ENCODE data around the gene FBXL15.

Gene FBXL15

DNA sequence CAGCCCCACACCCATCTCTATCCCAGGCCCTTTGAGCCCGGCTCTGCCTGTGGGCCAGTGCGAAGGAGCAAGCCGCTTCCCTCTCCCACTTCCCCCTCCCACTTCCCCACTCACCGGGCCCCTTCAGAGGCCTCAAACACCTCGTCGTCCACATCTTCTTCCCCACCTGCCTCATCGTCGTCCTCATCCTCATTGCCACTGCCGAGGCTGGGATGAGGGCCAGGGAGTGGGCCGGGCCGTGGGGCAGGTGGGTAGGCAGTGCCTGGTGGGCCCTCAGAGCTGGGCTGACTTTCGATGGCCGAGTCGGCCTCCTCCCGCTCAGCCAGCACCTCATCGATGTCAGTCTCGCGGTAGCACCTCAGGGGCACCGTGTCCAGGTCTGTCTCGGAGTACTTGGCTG, 5.9 kb upstream of the FBXL15 start:
- peaks cover 79% of the 10 kb centered on the region for H3K27me3 ChIP-seq (ENCODE audit: control insufficient read depth, insufficient read depth, low read length)

GRCh38 chr10:102416283-102416682, 4.4 kb upstream of the FBXL15 start:
- Histone ChIP-seq H3K9ac (ENCODE audit: low read depth, low read length) (no peak overlapping the region), H3K4me3 (ENCODE audit: low read length) (no peak overlapping the region), H3K36me3 (ENCODE audit: insufficient read depth, low read length) (no peaks in the 10 kb centered on the region), H3K9me3 (replicated peaks; ENCODE audit: low read length) (no peaks in the 10 kb centered on the region), H3K27me3 (ENCODE audit: control insufficient read depth, insufficient read depth, low read length) (peaks cover 64% of the 10 kb centered on the region), H3K4me2 (ENCODE audit: low read length) (no peak overlapping the region), H3K4me1 (ENCODE audit: control insufficient read depth, insufficient read depth, low read length) (peaks cover 8% of the 10 kb centered on the region)

More for the DNA sequence above, 5.9 kb upstream of the FBXL15 start:
- Histone ChIP-seq H3K4me1 (ENCODE audit: control insufficient read depth, insufficient read depth, low read length) (peaks cover 6% of the 10 kb centered on the region), H3K9me3 (replicated peaks; ENCODE audit: low read length) (no peaks in the 10 kb centered on the region), H3K4me2 (ENCODE audit: low read length) (no peak overlapping the region), H3K9ac (ENCODE audit: low read depth, low read length) (no peak overlapping the region), H3K36me3 (ENCODE audit: insufficient read depth, low read length) (no peaks in the 10 kb centered on the region), H3K4me3 (ENCODE audit: low read length) (no peak overlapping the region)

DNA sequence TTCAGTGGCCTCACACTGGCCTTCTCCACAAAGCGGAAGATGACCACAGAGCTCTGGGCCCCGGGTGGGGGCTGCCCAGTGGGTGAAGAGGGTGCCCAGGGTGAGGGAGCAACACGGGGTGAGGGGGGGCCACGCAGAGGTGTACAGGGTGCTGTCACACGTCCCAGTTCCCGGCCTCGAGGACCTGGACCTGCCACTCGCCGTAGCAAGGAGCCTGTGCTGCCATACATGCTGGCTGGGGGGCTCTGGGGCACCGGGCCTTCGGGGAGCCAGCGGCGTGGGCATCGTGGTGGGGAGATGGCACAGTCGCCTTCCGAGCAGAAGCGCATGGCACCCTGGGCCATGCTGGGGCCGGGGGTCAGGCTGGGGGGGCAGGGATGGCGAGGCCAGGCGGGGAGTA, 3.9 kb upstream of the FBXL15 start:
- Histone ChIP-seq H3K4me2 (ENCODE audit: low read length) (no peak overlapping the region), H3K4me3 (ENCODE audit: low read length) (no peak overlapping the region), H3K36me3 (ENCODE audit: insufficient read depth, low read length) (no peaks in the 10 kb centered on the region), H3K27me3 (ENCODE audit: control insufficient read depth, insufficient read depth, low read length) (peaks cover 60% of the 10 kb centered on the region), H3K9ac (ENCODE audit: low read depth, low read length) (no peak overlapping the region), H3K9me3 (replicated peaks; ENCODE audit: low read length) (no peaks in the 10 kb centered on the region), H3K4me1 (ENCODE audit: control insufficient read depth, insufficient read depth, low read length) (peaks cover 8% of the 10 kb centered on the region)

DNA sequence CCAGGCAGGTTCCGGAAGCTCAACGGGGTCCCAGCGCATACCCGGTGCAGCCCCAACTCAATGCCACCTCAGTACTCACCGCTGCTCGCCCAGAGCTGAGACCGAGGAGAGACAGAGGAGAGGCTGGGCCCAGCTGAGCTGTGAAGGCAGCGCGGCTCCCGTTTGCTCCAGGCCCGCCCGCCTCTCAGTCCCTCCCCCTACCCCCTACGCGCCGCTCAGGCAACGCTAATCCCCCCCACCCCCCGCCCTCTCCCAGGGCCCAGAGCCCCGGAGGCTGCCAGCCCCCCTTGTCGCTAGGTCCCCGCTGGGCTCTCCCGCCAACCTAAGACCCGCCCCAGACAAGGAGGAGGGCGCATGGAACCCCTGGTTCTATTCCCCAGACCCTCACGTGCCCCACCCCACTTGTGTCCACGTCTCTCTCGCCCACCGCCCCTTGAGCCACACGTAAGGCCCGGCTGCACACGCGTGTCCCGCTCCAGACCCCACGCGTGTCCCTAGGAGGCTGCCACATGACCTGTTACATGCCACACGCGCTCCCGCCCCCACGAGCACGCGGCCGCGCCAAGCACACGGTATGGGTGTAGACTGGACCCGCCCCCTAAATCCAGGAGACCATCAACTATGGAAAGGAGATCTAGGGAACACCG, 1.9 kb upstream of the FBXL15 start, which contains the start of gene PSD:
TSS of gene PSD (minus strand) at position 164 of the 647 bp plus-strand sequence. CDS start 1,747 bp downstream, outside the sequence.
- peak within 1 kb of the TSS; percentile 94 for H3K4me3 ChIP-seq (ENCODE audit: low read length)
- peaks cover 21% of the 10 kb centered on the region for H3K4me1 ChIP-seq (ENCODE audit: control insufficient read depth, insufficient read depth, low read length)
- H3K4me2 ChIP-seq (ENCODE audit: low read length), result peak within 1 kb of the TSS; percentile 98
- H3K36me3 ChIP-seq (ENCODE audit: insufficient read depth, low read length), result peaks cover 11% of the 10 kb centered on the region
- H3K27me3 ChIP-seq (ENCODE audit: control insufficient read depth, insufficient read depth, low read length), result peaks cover 40% of the 10 kb centered on the region
- no peak within 1 kb of the TSS for H3K9ac ChIP-seq (ENCODE audit: low read depth, low read length)
- H3K9me3 ChIP-seq (replicated peaks; ENCODE audit: low read length), result no peaks in the 10 kb centered on the region

GRCh38 chr10:102419269-102420180, 1.1 kb upstream of the FBXL15 start:
- Histone ChIP-seq H3K9me3 (replicated peaks; ENCODE audit: low read length) (no peaks in the 10 kb centered on the region), H3K4me3 (ENCODE audit: low read length) (peak overlapping the region; percentile 94), H3K4me1 (ENCODE audit: control insufficient read depth, insufficient read depth, low read length) (peaks cover 21% of the 10 kb centered on the region), H3K27me3 (ENCODE audit: control insufficient read depth, insufficient read depth, low read length) (peaks cover 33% of the 10 kb centered on the region), H3K36me3 (ENCODE audit: insufficient read depth, low read length) (peaks cover 18% of the 10 kb centered on the region), H3K4me2 (ENCODE audit: low read length) (peak overlapping the region; percentile 98), H3K9ac (ENCODE audit: low read depth, low read length) (no peak overlapping the region)

GRCh38 chr10:102420181-102420713, 389 bp upstream of the FBXL15 start:
- H3K4me1 ChIP-seq (ENCODE audit: control insufficient read depth, insufficient read depth, low read length), result peaks cover 21% of the 10 kb centered on the region
- H3K4me3 ChIP-seq (ENCODE audit: low read length), result peak overlapping the region; percentile 94
- peaks cover 26% of the 10 kb centered on the region for H3K27me3 ChIP-seq (ENCODE audit: control insufficient read depth, insufficient read depth, low read length)
- peak overlapping the region; percentile 82 for H3K9ac ChIP-seq (ENCODE audit: low read depth, low read length)
- peak overlapping the region; percentile 98 for H3K4me2 ChIP-seq (ENCODE audit: low read length)
- peaks cover 20% of the 10 kb centered on the region for H3K36me3 ChIP-seq (ENCODE audit: insufficient read depth, low read length)
- H3K9me3 ChIP-seq (replicated peaks; ENCODE audit: low read length), result no peaks in the 10 kb centered on the region

GRCh38 chr10:102421507-102421756, 796 bp downstream of the FBXL15 start:
- Histone ChIP-seq H3K9ac (ENCODE audit: low read depth, low read length) (peak overlapping the region; percentile 82), H3K4me3 (ENCODE audit: low read length) (peak overlapping the region; percentile 94), H3K4me1 (ENCODE audit: control insufficient read depth, insufficient read depth, low read length) (peaks cover 21% of the 10 kb centered on the region), H3K27me3 (ENCODE audit: control insufficient read depth, insufficient read depth, low read length) (peaks cover 16% of the 10 kb centered on the region), H3K9me3 (replicated peaks; ENCODE audit: low read length) (no peaks in the 10 kb centered on the region), H3K36me3 (ENCODE audit: insufficient read depth, low read length) (peaks cover 24% of the 10 kb centered on the region), H3K4me2 (ENCODE audit: low read length) (peak overlapping the region; percentile 98)

DNA sequence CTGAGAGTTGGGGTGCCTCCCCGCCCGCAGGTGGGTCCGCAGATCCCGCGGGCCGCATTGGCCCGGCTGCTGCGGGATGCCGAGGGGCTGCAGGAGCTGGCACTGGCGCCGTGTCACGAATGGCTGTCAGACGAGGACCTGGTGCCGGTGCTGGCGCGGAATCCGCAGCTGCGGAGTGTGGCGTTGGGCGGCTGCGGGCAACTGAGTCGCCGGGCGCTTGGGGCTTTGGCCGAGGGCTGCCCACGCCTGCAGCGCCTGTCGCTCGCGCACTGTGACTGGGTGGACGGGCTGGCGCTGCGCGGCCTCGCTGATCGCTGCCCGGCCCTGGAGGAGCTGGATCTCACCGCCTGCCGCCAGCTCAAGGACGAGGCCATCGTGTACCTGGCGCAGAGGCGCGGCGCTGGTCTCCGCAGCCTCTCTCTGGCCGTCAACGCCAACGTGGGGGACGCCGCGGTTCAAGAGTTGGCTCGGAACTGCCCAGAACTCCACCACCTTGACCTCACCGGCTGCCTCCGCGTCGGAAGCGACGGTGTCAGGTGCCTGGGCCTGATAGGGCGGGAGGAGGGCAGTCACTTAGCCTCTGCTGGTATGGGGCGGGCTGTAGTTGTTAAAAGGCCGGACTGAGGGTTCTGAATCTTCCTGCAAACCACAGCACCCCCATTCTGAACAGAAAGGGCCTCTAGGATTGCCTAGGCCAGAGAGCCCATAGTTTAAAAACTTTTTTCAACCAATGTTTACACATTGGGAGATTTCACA, 1.3 kb downstream of the FBXL15 start:
- Histone ChIP-seq H3K9me3 (replicated peaks; ENCODE audit: low read length) (no peaks in the 10 kb centered on the region), H3K4me2 (ENCODE audit: low read length) (peak overlapping the region; percentile 98), H3K4me3 (ENCODE audit: low read length) (peak overlapping the region; percentile 94), H3K4me1 (ENCODE audit: control insufficient read depth, insufficient read depth, low read length) (peaks cover 21% of the 10 kb centered on the region), H3K36me3 (ENCODE audit: insufficient read depth, low read length) (peaks cover 25% of the 10 kb centered on the region), H3K27me3 (ENCODE audit: control insufficient read depth, insufficient read depth, low read length) (peaks cover 15% of the 10 kb centered on the region), H3K9ac (ENCODE audit: low read depth, low read length) (peak overlapping the region; percentile 82)

DNA sequence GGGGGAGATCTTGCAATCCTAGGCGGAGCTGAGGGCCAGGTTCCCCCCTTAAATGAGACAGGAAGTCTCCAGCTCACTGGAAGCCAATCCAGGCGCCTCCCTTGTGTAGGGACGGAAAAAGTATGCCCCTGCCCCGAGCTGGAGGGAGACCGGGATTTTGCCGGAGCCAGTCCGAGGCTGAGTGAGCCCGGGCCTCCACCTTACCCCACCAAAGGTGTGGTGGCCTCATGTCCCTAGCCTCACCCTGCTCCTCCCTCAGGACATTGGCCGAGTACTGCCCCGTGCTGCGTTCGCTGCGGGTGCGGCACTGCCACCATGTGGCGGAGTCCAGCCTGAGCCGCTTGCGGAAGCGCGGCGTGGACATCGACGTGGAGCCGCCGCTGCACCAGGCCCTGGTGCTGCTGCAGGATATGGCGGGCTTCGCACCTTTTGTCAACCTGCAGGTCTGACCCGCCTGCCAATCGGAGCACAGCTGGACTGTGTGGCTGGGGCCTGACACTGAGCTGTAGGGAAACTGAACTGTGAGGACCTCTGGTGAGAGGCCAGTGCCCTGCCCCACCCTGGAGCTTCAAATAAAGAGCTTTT, 2.0 kb downstream of the FBXL15 start:
- H3K36me3 ChIP-seq (ENCODE audit: insufficient read depth, low read length), result peaks cover 25% of the 10 kb centered on the region
- peaks cover 21% of the 10 kb centered on the region for H3K4me1 ChIP-seq (ENCODE audit: control insufficient read depth, insufficient read depth, low read length)
- peaks cover 12% of the 10 kb centered on the region for H3K27me3 ChIP-seq (ENCODE audit: control insufficient read depth, insufficient read depth, low read length)
- H3K9ac ChIP-seq (ENCODE audit: low read depth, low read length), result peak overlapping the region; percentile 82
- H3K4me3 ChIP-seq (ENCODE audit: low read length), result peak overlapping the region; percentile 94
- peak overlapping the region; percentile 98 for H3K4me2 ChIP-seq (ENCODE audit: low read length)
- no peaks in the 10 kb centered on the region for H3K9me3 ChIP-seq (replicated peaks; ENCODE audit: low read length)

- no peak overlapping the region for H3K9ac ChIP-seq (ENCODE audit: low read depth, low read length)
- H3K4me2 ChIP-seq (ENCODE audit: low read length), result peak overlapping the region; percentile 98
- peaks cover 25% of the 10 kb centered on the region for H3K36me3 ChIP-seq (ENCODE audit: insufficient read depth, low read length)
- peaks cover 6% of the 10 kb centered on the region for H3K27me3 ChIP-seq (ENCODE audit: control insufficient read depth, insufficient read depth, low read length)
- no peaks in the 10 kb centered on the region for H3K9me3 ChIP-seq (replicated peaks; ENCODE audit: low read length)
- H3K4me3 ChIP-seq (ENCODE audit: low read length), result no peak overlapping the region
- peaks cover 21% of the 10 kb centered on the region for H3K4me1 ChIP-seq (ENCODE audit: control insufficient read depth, insufficient read depth, low read length)
These were observed 2.8 kb downstream of the FBXL15 start for GRCh38 chr10:102423372-102423968.
